IMR-90 (cell line): ENCODE results near the gene CT45A1. TPM values are rescaled to one million over a fixed set of nuclear protein-coding genes. Genes with fewer than 3 reads are reported as not detected.
"Not testable (repeated sequence)": the region's sequence is repeated elsewhere in the genome, so short reads cannot be mapped to it uniquely, and the experiment has no call there.

ENCODE experiments used
- ATAC-seq: fragments of 200-7000 bp; cut with Tn5 transposase; 2 replicates; pipeline ENCODE4 v1.9.1; 2020; ENCODE audit warnings: low read depth, mild to moderate bottlenecking, moderate library complexity
- Bru-seq: library from RNA; stranded (reverse); fragments of 400-500 nt; gene quantifications from one replicate; lab custom pipeline; 2021; lab: Mats Ljungman, UMichigan
- BruChase-seq, 2 experiments: library from RNA; stranded (reverse); fragments of 400-500 nt; gene quantifications; one replicate each; lab custom pipeline; 2021; lab: Mats Ljungman, UMichigan
- BruUV-seq: library from RNA; stranded (reverse); fragments of 400-500 nt; replicated peaks from 2 replicates; lab custom pipeline; 2021; lab: Mats Ljungman, UMichigan
- CTCF ChIA-PET: fragments of 300-600 bp; formaldehyde crosslinking; extraction: SDS; loops from one replicate; lab custom pipeline; 2021; ENCODE audit warnings: antibody characterized with exemption; lab: Yijun Ruan, JAX
- POLR2A ChIA-PET: fragments of 300-600 bp; sonication (Branson Sonifier 250); formaldehyde crosslinking; loops from one replicate; lab custom pipeline; 2022; ENCODE audit warnings: antibody characterized with exemption; ENCODE audit not compliant: unreplicated experiment; lab: Charles Lee
- DNase-seq: peaks from one replicate; pipeline ENCODE4 v3.0.0; 2013
- H2AFZ ChIP-seq: replicated peaks from 2 replicates; pipeline ENCODE3; 2013; ENCODE audit warnings: low read length, mild to moderate bottlenecking; ENCODE audit not compliant: poor library complexity
- H2AK5ac ChIP-seq: 2 replicates; pipeline ENCODE4 v1.6.1; 2013; ENCODE audit warnings: low read depth, low read length, inconsistent platforms
- H2AK9ac ChIP-seq: replicated peaks from 2 replicates; pipeline ENCODE3; 2013; ENCODE audit warnings: mild to moderate bottlenecking, low read depth, low read length, moderate library complexity; ENCODE audit not compliant: poor library complexity
- H2BK120ac ChIP-seq: 2 replicates; pipeline ENCODE4 v1.6.1; 2013; ENCODE audit warnings: low read depth, low read length, inconsistent platforms
- H2BK15ac ChIP-seq: 3 replicates; pipeline ENCODE4 v1.6.1; 2013; ENCODE audit warnings: low read depth, low read length, inconsistent platforms
- H2BK20ac ChIP-seq: 2 replicates; pipeline ENCODE4 v1.6.1; 2013; ENCODE audit warnings: low read depth, mild to moderate bottlenecking, inconsistent platforms, low read length, moderate library complexity
- H2BK5ac ChIP-seq: 2 replicates; pipeline ENCODE4 v1.6.1; 2013; ENCODE audit warnings: mild to moderate bottlenecking, low read depth, low read length, inconsistent platforms; ENCODE audit not compliant: poor library complexity, severe bottlenecking
- H3K14ac ChIP-seq: replicated peaks from 2 replicates; pipeline ENCODE4 v1.6.1; 2013; ENCODE audit warnings: low read depth, low read length, inconsistent platforms
- H3K18ac ChIP-seq: 2 replicates; pipeline ENCODE4 v1.6.1; 2013; ENCODE audit warnings: low read depth, low read length, control low read depth
- H3K23ac ChIP-seq: 2 replicates; pipeline ENCODE4 v1.6.1; 2013; ENCODE audit warnings: low read depth, low read length, inconsistent platforms
- H3K27ac ChIP-seq: 2 replicates; pipeline ENCODE4 v1.5.1; 2013; ENCODE audit warnings: mild to moderate bottlenecking, control low read depth, low read length; ENCODE audit not compliant: insufficient read depth
- H3K27me3 ChIP-seq: 2 replicates; pipeline ENCODE4 v1.6.1; 2013; ENCODE audit warnings: low read length; ENCODE audit not compliant: control insufficient read depth, insufficient read depth
- H3K36me3 ChIP-seq: 2 replicates; pipeline ENCODE4 v1.6.1; 2013; ENCODE audit warnings: low read length, mixed read lengths; ENCODE audit not compliant: control insufficient read depth, insufficient read depth
- H3K4ac ChIP-seq: 2 replicates; pipeline ENCODE4 v1.6.1; 2013; ENCODE audit warnings: low read depth, low read length, inconsistent platforms
- H3K4me1 ChIP-seq: 2 replicates; pipeline ENCODE4 v1.6.1; 2013; ENCODE audit warnings: low read length, mixed read lengths; ENCODE audit not compliant: control insufficient read depth, insufficient read depth
- H3K4me2 ChIP-seq: 2 replicates; pipeline ENCODE4 v1.6.1; 2013; ENCODE audit warnings: low read depth, mild to moderate bottlenecking, control low read depth, low read length, moderate library complexity
- H3K4me3 ChIP-seq: 2 replicates; pipeline ENCODE4 v1.5.1; 2013; ENCODE audit warnings: low read depth, mild to moderate bottlenecking, control low read depth, low read length, moderate library complexity; ENCODE audit not compliant: insufficient read depth
- H3K56ac ChIP-seq: 2 replicates; pipeline ENCODE4 v1.6.1; 2013; ENCODE audit warnings: low read length, inconsistent platforms; ENCODE audit not compliant: insufficient read depth; ENCODE audit errors: extremely low read depth
- H3K79me1 ChIP-seq, 2 experiments: 2 replicates each; pipeline ENCODE4 v1.6.1; 2013; ENCODE audit warnings: low read length in 2 of 2, inconsistent platforms in 1 of 2, low read depth in 1 of 2
- H3K9ac ChIP-seq: 2 replicates; pipeline ENCODE4 v1.6.1; 2013; ENCODE audit warnings: low read depth, low read length, control low read depth
- H3K9me1 ChIP-seq: 2 replicates; pipeline ENCODE4 v1.6.1; 2013; ENCODE audit warnings: low read length, inconsistent platforms; ENCODE audit not compliant: insufficient read depth
- H3K9me3 ChIP-seq: 2 replicates; pipeline ENCODE4 v1.6.1; 2013; ENCODE audit warnings: low read length; ENCODE audit not compliant: control insufficient read depth, insufficient read depth
- H4K20me1 ChIP-seq: 2 replicates; pipeline ENCODE4 v1.6.1; 2013; ENCODE audit warnings: low read length, inconsistent platforms; ENCODE audit not compliant: insufficient read depth
- H4K5ac ChIP-seq: 2 replicates; pipeline ENCODE4 v1.6.1; 2013; ENCODE audit warnings: mild to moderate bottlenecking, low read depth, low read length, control low read depth
- H4K8ac ChIP-seq, 2 experiments: 2 replicates each; pipeline ENCODE4 v1.6.1; 2013; ENCODE audit warnings: low read depth in 2 of 2, low read length in 2 of 2, control low read depth in 1 of 2, inconsistent platforms in 1 of 2
- H4K91ac ChIP-seq: 2 replicates; pipeline ENCODE4 v1.6.1; 2013; ENCODE audit warnings: low read depth, low read length, inconsistent platforms; ENCODE audit not compliant: insufficient read depth
- WGBS, 2 experiments: methylation state at CpG; one replicate each; pipeline versions ENCODE4 v1.1.5 to v1.1.7; 2013; ENCODE audit warnings: missing lambda C conversion rate in 2 of 2; ENCODE audit not compliant: insufficient read length in 1 of 2; ENCODE audit errors: extremely low coverage in 2 of 2; 5-methylcytosine and 5-hydroxymethylcytosine counted together
- dilution Hi-C: fragments of 300-500 bp; cut with HindIII; formaldehyde crosslinking; loops from one replicate; pipeline ENCODE4 v1.14.3; 2018; ENCODE audit warnings: low sequenced_read_pairs; ENCODE audit not compliant: unreplicated experiment
- in situ Hi-C: fragments of 300-500 bp; cut with MboI; formaldehyde crosslinking; loops from 3 replicates; pipeline ENCODE4 v1.14.3; 2019; ENCODE audit warnings: low sequenced_read_pairs, inconsistent platforms, mixed read lengths
- intact Hi-C: fragments of 100-400 bp; cut with micrococcal nuclease; formaldehyde crosslinking; loops from 2 replicates; pipeline ENCODE4 v1.10.0; 2022
- long read RNA-seq: library from polyadenylated mRNA; unstranded; transcript quantifications from one replicate; pipeline ENCODE4 v2.0.0, GENCODE V29; 2021; ENCODE audit not compliant: unreplicated experiment
- polyA plus RNA-seq, 3 experiments: library from polyadenylated mRNA; depleted of rRNA; stranded (reverse); fragments of >200 nt; gene quantifications; 2 replicates each; pipeline ENCODE4 v1.2.3, GENCODE V29; 2012; ENCODE audit warnings: low replicate concordance in 1 of 3
- total RNA-seq: library from RNA; depleted of rRNA; stranded (reverse); fragments of >200 nt; gene quantifications from 2 replicates; pipeline ENCODE4 v1.2.3, GENCODE V29; 2012; rRNA removed

Gene CT45A1, protein sequence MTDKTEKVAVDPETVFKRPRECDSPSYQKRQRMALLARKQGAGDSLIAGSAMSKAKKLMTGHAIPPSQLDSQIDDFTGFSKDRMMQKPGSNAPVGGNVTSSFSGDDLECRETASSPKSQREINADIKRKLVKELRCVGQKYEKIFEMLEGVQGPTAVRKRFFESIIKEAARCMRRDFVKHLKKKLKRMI
- total RNA-seq (not detected in 2 replicates), polyA plus RNA-seq (2012; rRNA removed) (not detected in 2 replicates), Bru-seq, nascent RNA (not detected), BruChase-seq, experiment 1, labeled RNA remaining after a 6-hour chase (not detected), BruChase-seq, experiment 2, labeled RNA remaining after a 2-hour chase (not detected)
- not detected in 2 replicates for polyA plus RNA-seq (2012; cell fraction: cytosol; rRNA removed)
- polyA plus RNA-seq (2012; cell fraction: nucleus; rRNA removed; ENCODE audit: low replicate concordance): not detected in 2 replicates
- long read RNA-seq: 0 reads

DNA sequence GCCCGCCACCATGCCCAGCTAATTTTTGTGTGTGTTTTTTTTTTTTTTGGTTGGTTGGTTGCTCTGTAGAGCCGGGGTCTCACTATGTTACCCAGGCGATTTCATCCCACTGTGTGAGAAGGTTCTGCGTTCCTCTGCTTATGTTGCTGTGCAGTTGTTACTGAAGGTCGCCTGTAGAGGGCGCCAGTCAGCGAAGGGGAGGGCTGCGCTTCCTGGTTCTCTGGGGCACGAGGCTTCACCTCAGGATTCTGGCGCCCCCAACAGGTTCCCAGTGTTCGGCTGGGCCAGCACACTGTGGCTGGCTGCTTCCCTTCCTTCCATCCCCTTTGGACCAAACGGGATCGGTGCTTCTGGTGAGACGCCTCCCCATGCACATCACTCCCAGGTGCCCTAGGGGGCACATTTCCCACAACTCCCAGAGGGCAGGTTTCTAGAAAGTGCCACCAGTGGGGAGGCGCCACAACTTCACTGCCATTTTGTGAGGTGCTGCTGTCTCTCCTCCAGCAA is at the start of gene CT45A1:
CT45A1 (plus strand) TSS at position 457 of the 507 bp plus-strand sequence. CDS start 5,302 bp downstream, outside the sequence.
- H4K91ac ChIP-seq, H3K27ac ChIP-seq, in situ Hi-C loops, H3K9ac ChIP-seq, H4K8ac ChIP-seq, H3K36me3 ChIP-seq, H2AK5ac ChIP-seq, H3K18ac ChIP-seq, H2BK20ac ChIP-seq, H3K79me1 ChIP-seq, H3K4me2 ChIP-seq, H3K9me3 ChIP-seq, H2AFZ ChIP-seq, H2BK5ac ChIP-seq, CTCF ChIA-PET, H2BK120ac ChIP-seq, dilution Hi-C loops, H3K14ac ChIP-seq, intact Hi-C loops, H2AK9ac ChIP-seq, H3K4me3 ChIP-seq, POLR2A ChIA-PET, ATAC-seq, H2BK15ac ChIP-seq, H3K4me1 ChIP-seq, H3K27me3 ChIP-seq, H4K5ac ChIP-seq, BruUV-seq, DNase-seq, H4K20me1 ChIP-seq, H3K4ac ChIP-seq, H3K56ac ChIP-seq, H3K9me1 ChIP-seq, H3K23ac ChIP-seq: not testable (repeated sequence)
- WGBS, 2 experiments: no CpG with 5 or more reads among the region's 15 CpGs

DNA sequence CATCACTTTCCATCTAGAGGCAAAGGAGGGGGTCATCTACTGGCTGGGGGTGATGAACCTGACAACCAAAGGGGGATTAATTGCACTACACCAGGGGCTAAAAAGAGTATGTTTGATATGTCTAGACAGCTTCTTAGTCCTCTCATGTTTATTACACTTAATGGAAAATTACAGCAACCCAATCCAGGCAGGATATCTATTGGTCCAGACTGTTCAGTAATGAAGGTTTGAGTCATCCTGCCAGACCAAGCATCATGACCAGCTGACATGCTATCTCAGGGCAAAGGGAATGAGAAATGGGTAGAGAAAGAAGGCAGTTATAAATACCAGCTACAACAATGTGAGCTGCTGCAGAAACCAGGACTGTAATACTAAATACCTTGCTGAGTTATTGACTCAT is 40.5 kb upstream of the CT45A1 start:
- CTCF ChIA-PET, POLR2A ChIA-PET, H3K9me3 ChIP-seq: not testable (repeated sequence)

More for the DNA sequence above, 40.5 kb upstream of the CT45A1 start:
- H3K9me1 ChIP-seq, H3K56ac ChIP-seq, H2AK5ac ChIP-seq, H3K4ac ChIP-seq, H3K27me3 ChIP-seq, intact Hi-C loops, H4K5ac ChIP-seq, in situ Hi-C loops, H3K14ac ChIP-seq, H3K4me3 ChIP-seq, H3K18ac ChIP-seq, H3K79me1 ChIP-seq, H2AFZ ChIP-seq, DNase-seq, H3K23ac ChIP-seq, H2BK5ac ChIP-seq, H3K4me2 ChIP-seq, BruUV-seq, H2BK20ac ChIP-seq, H4K8ac ChIP-seq, H4K20me1 ChIP-seq, H2AK9ac ChIP-seq, H3K36me3 ChIP-seq, H3K27ac ChIP-seq, ATAC-seq, dilution Hi-C loops, H3K4me1 ChIP-seq, H2BK15ac ChIP-seq, H2BK120ac ChIP-seq, H4K91ac ChIP-seq, H3K9ac ChIP-seq: not testable (repeated sequence)
